GM21825 (cell line): ENCODE measurements around the gene ASPDH.

Experiments used
- ATAC-seq: cut with Tn5 transposase; IDR thresholded peaks from one replicate; pipeline ENCODE4 v1.9.1; 2021; ENCODE audit warnings: mild to moderate bottlenecking, moderate library complexity; ENCODE audit not compliant: unreplicated experiment

Gene ASPDH

DNA sequence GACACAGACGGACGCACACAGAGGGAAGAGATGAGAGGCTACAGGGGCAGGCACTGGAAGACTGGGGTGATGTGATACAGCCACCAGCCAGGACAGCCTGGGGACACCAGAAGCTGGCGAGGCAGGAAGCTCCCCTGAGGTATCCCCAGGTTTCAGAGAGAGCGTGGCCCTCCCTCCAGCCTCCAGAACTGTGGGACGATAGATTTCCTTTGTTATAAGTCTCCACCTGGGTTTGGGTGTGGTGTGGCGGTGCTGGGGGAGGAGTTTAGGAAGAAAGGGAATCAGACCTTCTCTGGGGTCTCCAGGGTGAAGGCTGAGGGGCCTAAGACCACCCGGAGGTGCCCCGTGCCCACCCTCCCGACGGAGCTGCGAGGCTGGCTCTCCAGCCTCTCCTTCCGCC is 2.7 kb upstream of the ASPDH start:
- ATAC-seq = no peak

GRCh38 chr19:50515168-50515561 is 1.5 kb upstream of the ASPDH start:
- no peak for ATAC-seq

DNA sequence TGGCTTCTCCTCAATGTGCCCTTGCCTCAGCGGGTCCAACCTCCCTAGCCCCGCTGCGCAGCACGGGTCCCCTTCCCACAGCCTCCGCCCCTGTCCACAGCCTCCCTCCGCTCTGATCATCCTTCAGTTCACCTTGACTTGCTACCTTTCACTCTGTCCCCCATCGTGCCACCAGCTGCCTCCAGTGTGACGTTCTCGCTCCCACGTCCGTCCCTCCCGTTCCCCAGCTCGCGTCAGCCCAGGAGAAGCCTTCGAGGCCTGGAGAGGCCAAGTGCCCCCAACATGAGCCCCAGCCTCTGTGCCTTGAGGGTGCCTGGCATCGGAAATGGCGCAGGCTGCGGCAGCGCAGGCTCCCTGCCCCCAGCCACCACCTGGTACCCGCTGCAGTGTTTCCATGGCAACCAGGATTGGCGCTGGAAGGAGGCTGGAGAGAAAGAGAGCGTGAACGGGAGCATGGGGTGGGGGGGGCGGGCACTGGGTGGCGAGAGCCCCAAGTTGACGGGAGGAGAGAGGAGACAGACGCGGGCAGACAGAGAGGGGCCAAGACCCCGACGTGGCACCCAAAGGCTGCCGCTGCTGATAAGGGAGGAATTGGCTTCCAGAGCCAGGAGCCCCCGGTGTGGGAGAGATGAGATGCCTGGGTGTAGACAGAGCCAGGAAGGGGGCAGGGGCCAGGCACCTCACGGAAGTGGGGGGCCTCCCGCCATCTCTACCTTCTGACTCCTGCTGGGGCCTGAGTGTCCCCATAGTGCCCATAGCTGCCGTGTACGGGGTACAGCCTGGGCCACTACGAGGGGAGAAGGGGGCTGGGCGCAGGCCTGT is 844 bp upstream of the ASPDH start:
- no peak for ATAC-seq

- no peak for ATAC-seq
Observed at GRCh38 chr19:50512999-50513745, 541 bp downstream of the ASPDH start.

GRCh38 chr19:50512112-50512998 is 1.4 kb downstream of the ASPDH start:
- no peak for ATAC-seq

GRCh38 chr19:50511069-50511822 is 2.5 kb downstream of the ASPDH start, which contains the start of gene JOSD2:
Gene JOSD2, minus strand, starts transcription at chr19:50511191. Its CDS starts 760 bp downstream, at chr19:50510431.
- ATAC-seq = peak; percentile 79

GRCh38 chr19:50510700-50511068 is 3.0 kb downstream of the ASPDH start:
- no peak for ATAC-seq

- ATAC-seq = no peak
Observed at GRCh38 chr19:50510121-50510670, 3.5 kb downstream of the ASPDH start.

DNA sequence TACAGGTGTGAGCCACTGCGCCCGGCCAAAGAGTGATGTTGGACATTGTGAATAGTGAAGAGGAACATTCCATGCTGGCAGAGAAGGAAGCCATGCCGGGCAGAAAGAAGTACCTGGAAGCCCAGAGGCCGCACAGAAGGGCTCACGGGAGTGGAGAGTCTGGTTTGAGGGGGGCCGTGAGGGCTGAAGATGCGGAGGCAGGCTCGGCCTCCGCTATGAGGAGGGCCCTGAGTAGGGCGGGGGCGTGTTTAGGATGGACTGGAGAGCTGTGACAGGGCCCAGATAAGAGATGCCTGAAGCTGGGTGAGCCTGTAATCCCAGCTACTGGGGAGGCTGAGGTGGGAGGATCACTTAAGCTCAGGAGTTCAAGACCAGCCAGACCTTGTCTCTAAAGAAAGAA is 4.3 kb downstream of the ASPDH start:
- no peak for ATAC-seq

DNA sequence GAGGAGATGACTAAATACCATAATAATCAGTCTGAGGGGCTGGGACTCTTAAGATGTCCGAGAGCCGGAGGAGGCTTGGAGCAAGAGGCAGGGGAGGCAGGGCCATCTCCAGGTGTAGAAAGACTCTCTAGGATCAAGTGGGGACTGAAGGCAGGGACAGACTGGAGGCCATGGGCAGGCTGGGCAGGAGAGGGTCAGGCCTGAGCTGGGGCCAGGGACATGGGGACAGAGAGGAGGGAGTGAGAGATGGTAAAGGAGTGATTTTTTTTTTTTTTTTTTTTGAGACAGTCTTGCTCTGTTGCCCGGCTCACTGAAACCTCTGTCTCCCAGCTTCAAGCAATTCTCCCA is 4.9 kb downstream of the ASPDH start:
- ATAC-seq = no peak

DNA sequence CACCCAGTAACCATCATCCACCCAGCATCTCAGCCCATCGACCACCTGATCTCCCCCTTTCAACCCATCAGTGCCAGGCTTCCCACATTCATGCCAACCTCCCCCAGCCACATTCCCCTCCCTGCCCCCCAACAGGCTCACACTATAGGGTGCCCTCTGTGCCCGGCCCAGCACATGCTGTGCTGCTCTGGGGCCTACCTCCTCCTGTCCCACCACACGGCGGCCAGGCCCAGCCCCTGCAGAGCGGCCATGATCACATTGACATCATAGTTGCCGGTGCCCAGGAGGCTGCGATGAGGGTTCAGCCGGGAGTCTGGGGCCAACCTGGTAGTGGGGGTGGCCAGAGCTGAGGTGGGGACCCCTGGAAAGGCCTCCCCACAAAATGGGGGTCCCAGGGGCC is 6.3 kb downstream of the ASPDH start:
- no peak for ATAC-seq

- ATAC-seq = no peak
Observed at GRCh38 chr19:50506700-50507099, 7.0 kb downstream of the ASPDH start.

DNA sequence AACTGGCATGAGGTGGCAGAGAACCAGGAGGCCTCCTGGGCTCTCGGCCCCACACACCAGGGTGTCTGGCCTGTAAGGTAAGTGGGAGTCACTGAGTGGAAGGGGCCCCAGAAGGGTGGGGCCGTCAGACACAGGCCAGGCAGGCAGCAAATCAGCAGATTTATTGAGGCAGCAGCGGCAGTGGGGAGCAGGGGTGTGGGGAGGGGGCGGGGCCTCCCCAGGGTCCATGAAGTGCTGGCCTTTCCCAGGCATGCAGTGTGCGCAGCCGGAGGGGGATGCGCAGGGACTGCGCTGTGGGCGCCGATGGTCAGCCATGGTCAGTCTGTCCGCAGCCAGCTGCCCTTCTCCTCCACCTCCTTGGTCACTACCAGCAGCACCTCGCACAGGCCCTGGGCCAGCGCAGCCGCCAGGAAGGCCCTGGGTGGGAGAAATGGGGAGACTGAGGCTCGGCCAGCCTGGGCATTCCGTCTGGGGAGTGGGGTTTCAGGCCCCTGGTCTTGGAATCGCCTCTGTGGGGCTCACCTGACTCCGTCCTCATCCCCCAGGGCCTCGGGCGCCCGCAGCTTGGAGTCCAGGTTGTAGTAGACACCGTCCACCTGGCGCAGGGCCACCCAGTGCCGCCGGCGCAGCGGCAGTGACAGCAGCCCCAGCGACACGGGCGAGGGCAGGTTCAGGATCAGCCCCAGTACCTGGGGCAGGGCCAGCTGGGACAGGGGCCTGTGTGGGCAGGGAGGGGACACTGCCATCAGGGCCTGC is 7.7 kb downstream of the ASPDH start:
- no peak for ATAC-seq

GRCh38 chr19:50501568-50502475 is 11.9 kb downstream of the ASPDH start:
- ATAC-seq = no peak

- ATAC-seq = no peak
Observed at GRCh38 chr19:50501186-50501567, 12.5 kb downstream of the ASPDH start.

GRCh38 chr19:50500753-50501151 is 13.0 kb downstream of the ASPDH start:
- ATAC-seq = no peak

GRCh38 chr19:50500060-50500752 is 13.5 kb downstream of the ASPDH start:
- ATAC-seq = no peak
